Measurements from ENCODE around the gene CUTA. TPM values are rescaled to one million over a fixed set of nuclear protein-coding genes. Genes with fewer than 3 reads are reported as not detected.

Gene CUTA
- total RNA-seq, 1 experiment from 2014 or later = 186 TPM

DNA sequence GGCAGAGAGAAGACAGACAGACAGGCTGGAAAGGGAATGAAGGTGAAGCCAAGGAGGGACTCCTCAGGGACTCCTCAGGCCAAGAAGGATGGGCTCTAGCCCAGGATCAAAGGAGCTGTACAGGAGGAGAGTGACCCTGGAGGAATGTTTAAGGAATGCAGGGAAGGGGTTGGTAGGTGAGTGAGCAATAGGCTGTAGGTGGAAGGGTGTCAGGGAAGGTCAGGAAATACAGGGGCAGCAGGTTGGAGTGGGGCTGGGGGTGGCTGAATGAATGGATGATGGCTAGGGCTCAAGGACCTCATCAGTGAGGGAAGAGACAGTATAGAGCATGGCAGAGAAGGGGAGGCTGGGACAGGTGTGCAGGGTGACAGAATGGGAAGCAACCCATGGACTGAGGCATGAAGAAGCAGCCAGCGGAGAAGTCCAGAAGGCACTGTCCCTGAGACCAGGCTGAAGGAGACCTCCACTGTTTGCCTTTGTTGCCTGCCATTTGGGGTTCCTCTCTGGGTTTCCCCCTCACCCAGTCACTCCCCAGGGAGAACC lies 15.2 kb upstream of the CUTA start:
- ChIA-PET RAD21 (ENCODE audit: low non-redundant PET in 1 of 2, low total read pairs in 2 of 2, uncharacterized antibody in 2 of 2, unreplicated experiment in 2 of 2) (no interaction called here), CTCF (no interaction called here), POLR2A (no interaction called here)
- Histone ChIP-seq H3K79me2 (ENCODE audit: insufficient read depth, low read length) (no peaks in the 10 kb centered on the region), H3K9me2 (ENCODE audit: insufficient read depth) (no peaks in the 10 kb centered on the region), H3K4me1 (ENCODE audit: control insufficient read depth in 1 of 2, insufficient read depth in 2 of 2, low read length in 2 of 2) (peaks cover 23 to 56% of the 10 kb centered on the region in 2 experiments), H2AFZ (ENCODE audit: low read depth, low read length, poor library complexity, severe bottlenecking) (no peak overlapping the region), H3K27ac (ENCODE audit: low read depth, low read length) (no peak overlapping the region), H3K27me3 (ENCODE audit: insufficient read depth, low read length) (no peaks in the 10 kb centered on the region), H3K36me3 (ENCODE audit: control insufficient read depth in 1 of 2, insufficient read depth in 2 of 2, low read length in 2 of 2) (peaks cover 0 to 4% of the 10 kb centered on the region in 2 experiments; a peak in 2 of 4 replicates), H3K4me3 (replicated peaks in 1 of 2; ENCODE audit: low read depth in 1 of 2, low read length in 2 of 2) (peak overlapping the region in 1 of 2 experiments; percentile 8; a peak in 1 of 4 replicates), H4K20me1 (ENCODE audit: insufficient read depth) (no peaks in the 10 kb centered on the region), H3K9ac (ENCODE audit: low read length) (peak overlapping the region; percentile 14; the same call in 1 of the 2 replicates), H3K9me3 (ENCODE audit: control insufficient read depth in 1 of 2, insufficient read depth in 1 of 2, low read depth in 1 of 2, low read length in 2 of 2) (no peaks in the 10 kb centered on the region), H3K4me2 (ENCODE audit: low read length) (peak overlapping the region; percentile 75)
- no TSS peak for BruUV-seq (replicated peaks)
- no peak for TF ChIP-seq MAX (IDR thresholded peaks at IDR 0.05)
- TF ChIP-seq EZH2 (IDR thresholded peaks at IDR 0.05) = no peak
- TF ChIP-seq JUND (IDR thresholded peaks at IDR 0.05) = no peak
- no peak for TF ChIP-seq ELF1 (IDR thresholded peaks at IDR 0.05; ENCODE audit: borderline replicate concordance, low read depth)
- TF ChIP-seq EZH2phosphoT487 (IDR thresholded peaks at IDR 0.05; ENCODE audit: borderline replicate concordance) = no peak
- TF ChIP-seq, protein P1, sequence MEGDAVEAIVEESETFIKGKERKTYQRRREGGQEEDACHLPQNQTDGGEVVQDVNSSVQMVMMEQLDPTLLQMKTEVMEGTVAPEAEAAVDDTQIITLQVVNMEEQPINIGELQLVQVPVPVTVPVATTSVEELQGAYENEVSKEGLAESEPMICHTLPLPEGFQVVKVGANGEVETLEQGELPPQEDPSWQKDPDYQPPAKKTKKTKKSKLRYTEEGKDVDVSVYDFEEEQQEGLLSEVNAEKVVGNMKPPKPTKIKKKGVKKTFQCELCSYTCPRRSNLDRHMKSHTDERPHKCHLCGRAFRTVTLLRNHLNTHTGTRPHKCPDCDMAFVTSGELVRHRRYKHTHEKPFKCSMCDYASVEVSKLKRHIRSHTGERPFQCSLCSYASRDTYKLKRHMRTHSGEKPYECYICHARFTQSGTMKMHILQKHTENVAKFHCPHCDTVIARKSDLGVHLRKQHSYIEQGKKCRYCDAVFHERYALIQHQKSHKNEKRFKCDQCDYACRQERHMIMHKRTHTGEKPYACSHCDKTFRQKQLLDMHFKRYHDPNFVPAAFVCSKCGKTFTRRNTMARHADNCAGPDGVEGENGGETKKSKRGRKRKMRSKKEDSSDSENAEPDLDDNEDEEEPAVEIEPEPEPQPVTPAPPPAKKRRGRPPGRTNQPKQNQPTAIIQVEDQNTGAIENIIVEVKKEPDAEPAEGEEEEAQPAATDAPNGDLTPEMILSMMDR (IDR thresholded peaks at IDR 0.05 in 2 of 3, conservative IDR thresholded peaks at IDR 0.05 in 1 of 3; ENCODE audit: borderline replicate concordance in 1 of 3, insufficient read depth in 1 of 3, low read depth in 2 of 3, low read length in 2 of 3) = no peak
- TF ChIP-seq, protein P2, sequence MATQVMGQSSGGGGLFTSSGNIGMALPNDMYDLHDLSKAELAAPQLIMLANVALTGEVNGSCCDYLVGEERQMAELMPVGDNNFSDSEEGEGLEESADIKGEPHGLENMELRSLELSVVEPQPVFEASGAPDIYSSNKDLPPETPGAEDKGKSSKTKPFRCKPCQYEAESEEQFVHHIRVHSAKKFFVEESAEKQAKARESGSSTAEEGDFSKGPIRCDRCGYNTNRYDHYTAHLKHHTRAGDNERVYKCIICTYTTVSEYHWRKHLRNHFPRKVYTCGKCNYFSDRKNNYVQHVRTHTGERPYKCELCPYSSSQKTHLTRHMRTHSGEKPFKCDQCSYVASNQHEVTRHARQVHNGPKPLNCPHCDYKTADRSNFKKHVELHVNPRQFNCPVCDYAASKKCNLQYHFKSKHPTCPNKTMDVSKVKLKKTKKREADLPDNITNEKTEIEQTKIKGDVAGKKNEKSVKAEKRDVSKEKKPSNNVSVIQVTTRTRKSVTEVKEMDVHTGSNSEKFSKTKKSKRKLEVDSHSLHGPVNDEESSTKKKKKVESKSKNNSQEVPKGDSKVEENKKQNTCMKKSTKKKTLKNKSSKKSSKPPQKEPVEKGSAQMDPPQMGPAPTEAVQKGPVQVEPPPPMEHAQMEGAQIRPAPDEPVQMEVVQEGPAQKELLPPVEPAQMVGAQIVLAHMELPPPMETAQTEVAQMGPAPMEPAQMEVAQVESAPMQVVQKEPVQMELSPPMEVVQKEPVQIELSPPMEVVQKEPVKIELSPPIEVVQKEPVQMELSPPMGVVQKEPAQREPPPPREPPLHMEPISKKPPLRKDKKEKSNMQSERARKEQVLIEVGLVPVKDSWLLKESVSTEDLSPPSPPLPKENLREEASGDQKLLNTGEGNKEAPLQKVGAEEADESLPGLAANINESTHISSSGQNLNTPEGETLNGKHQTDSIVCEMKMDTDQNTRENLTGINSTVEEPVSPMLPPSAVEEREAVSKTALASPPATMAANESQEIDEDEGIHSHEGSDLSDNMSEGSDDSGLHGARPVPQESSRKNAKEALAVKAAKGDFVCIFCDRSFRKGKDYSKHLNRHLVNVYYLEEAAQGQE (IDR thresholded peaks at IDR 0.05; ENCODE audit: low read depth) = no peak
- no peak for TF ChIP-seq TCF7L2 (IDR thresholded peaks at IDR 0.05; ENCODE audit: borderline replicate concordance, extremely low read depth, insufficient read depth, insufficient read length)
- no peak for TF ChIP-seq FOSL1 (IDR thresholded peaks at IDR 0.05; ENCODE audit: low read depth)
- no peak for TF ChIP-seq SRF (IDR thresholded peaks at IDR 0.05; ENCODE audit: low read depth)
- no peak for TF ChIP-seq SP1 (IDR thresholded peaks at IDR 0.05; ENCODE audit: low read depth)
- TF ChIP-seq ZNF274 (IDR thresholded peaks at IDR 0.05; ENCODE audit: low read depth, low read length) = no peak
- TF ChIP-seq POLR2A (IDR thresholded peaks at IDR 0.05; ENCODE audit: borderline replicate concordance, extremely low read depth, insufficient read depth, insufficient read length) = no peak
- ATAC-seq (peak; percentile 50), DNase-seq (ENCODE audit: low read depth, low spot score) (no peak)
- intact Hi-C loops (cut with micrococcal nuclease) = no loop called here
